Loucy (cell line): Measurements from ENCODE around the gene HUS1B.

Experiments
- H2AFZ ChIP-seq: fragments of 200-600 bp; sonication (generic); 2 replicates; pipeline ENCODE4 v1.6.0; 2016; ENCODE audit warnings: antibody characterized with exemption, mild to moderate bottlenecking, low read length, moderate library complexity
- H3F3A ChIP-seq: fragments of 200-600 bp; 2 replicates; pipeline ENCODE4 v1.6.0; 2016; ENCODE audit warnings: antibody characterized with exemption, low read depth, mild to moderate bottlenecking
- H3K27me3 ChIP-seq: fragments of 200-600 bp; sonication (generic); 2 replicates; pipeline ENCODE4 v1.6.1; 2014; ENCODE audit warnings: low read length, mild to moderate bottlenecking; ENCODE audit not compliant: insufficient read depth, poor library complexity, severe bottlenecking
- H3K36me3 ChIP-seq: fragments of 200-600 bp; sonication (generic); 2 replicates; pipeline ENCODE4 v1.6.1; 2016; ENCODE audit warnings: low read length; ENCODE audit not compliant: insufficient read depth
- H3K4me1 ChIP-seq: fragments of 200-600 bp; sonication (generic); 2 replicates; pipeline ENCODE4 v1.5.1; 2014; ENCODE audit warnings: low read length, mild to moderate bottlenecking; ENCODE audit not compliant: insufficient read depth, poor library complexity, severe bottlenecking
- H3K4me2 ChIP-seq: fragments of 200-600 bp; sonication (generic); 2 replicates; pipeline ENCODE4 v1.6.0; 2014; ENCODE audit warnings: antibody characterized with exemption, low read length, low read depth, mild to moderate bottlenecking; ENCODE audit not compliant: poor library complexity, severe bottlenecking
- H3K4me3 ChIP-seq: fragments of 200-600 bp; sonication (generic); 2 replicates; pipeline ENCODE4 v1.5.1; 2014; ENCODE audit warnings: low read length, mild to moderate bottlenecking, mixed read lengths; ENCODE audit not compliant: poor library complexity, severe bottlenecking
- H3K79me2 ChIP-seq: fragments of 200-600 bp; sonication (generic); 2 replicates; pipeline ENCODE4 v1.6.1; 2014; ENCODE audit warnings: low read length; ENCODE audit not compliant: insufficient read depth
- H3K9ac ChIP-seq: fragments of 200-600 bp; sonication (generic); 2 replicates; pipeline ENCODE4 v1.6.0; 2014; ENCODE audit warnings: mild to moderate bottlenecking, low read depth, low read length, moderate library complexity; ENCODE audit not compliant: poor library complexity, severe bottlenecking
- H3K9me2 ChIP-seq: fragments of 200-600 bp; sonication (generic); replicated peaks from 2 replicates; pipeline ENCODE4 v1.6.1; 2016; ENCODE audit warnings: low read depth, low read length, mixed read lengths
- H3K9me3 ChIP-seq: fragments of 200-600 bp; sonication (generic); 2 replicates; pipeline ENCODE4 v1.6.1; 2014; ENCODE audit warnings: mild to moderate bottlenecking, antibody characterized with exemption, low read length, low read depth; ENCODE audit not compliant: insufficient read depth
- H4K20me1 ChIP-seq: fragments of 200-600 bp; sonication (generic); 2 replicates; pipeline ENCODE4 v1.6.0; 2014; ENCODE audit warnings: antibody characterized with exemption, low read length, mild to moderate bottlenecking; ENCODE audit not compliant: insufficient read depth, poor library complexity, severe bottlenecking
- CTCF ChIP-seq: fragments of 200-600 bp; sonication (generic); conservative IDR thresholded peaks from 2 replicates; pipeline ENCODE4 v1.5.1; 2014; ENCODE audit warnings: mild to moderate bottlenecking, antibody characterized with exemption, low read length
- EZH2phosphoT487 ChIP-seq: fragments of 200-600 bp; IDR thresholded peaks from 2 replicates; pipeline ENCODE4 v1.6.1; 2018; ENCODE audit warnings: antibody characterized with exemption, mild to moderate bottlenecking, moderate library complexity, borderline replicate concordance

HUS1B gene

GRCh38 chr6:641225-641985, 15.5 kb downstream of the HUS1B start:
- TF ChIP-seq CTCF (no peak), EZH2phosphoT487 (no peak)
- Histone ChIP-seq H3K4me1 (peaks cover 9% of the 10 kb centered on the region), H3F3A (no peaks in the 10 kb centered on the region), H3K9me2 (no peaks in the 10 kb centered on the region), H3K36me3 (peaks cover 7% of the 10 kb centered on the region; the same call in 1 of the 2 replicates), H3K4me2 (no peak overlapping the region), H3K4me3 (no peak overlapping the region), H3K27me3 (no peaks in the 10 kb centered on the region), H3K9ac (no peak overlapping the region), H4K20me1 (no peaks in the 10 kb centered on the region), H2AFZ (no peak overlapping the region), H3K79me2 (peaks cover 13% of the 10 kb centered on the region; the same call in 1 of the 2 replicates), H3K9me3 (no peaks in the 10 kb centered on the region)

- Histone ChIP-seq H3K27me3 (no peaks in the 10 kb centered on the region), H3K9ac (no peak overlapping the region), H3K9me3 (no peaks in the 10 kb centered on the region), H3K36me3 (peaks cover 16% of the 10 kb centered on the region; the same call in 1 of the 2 replicates), H2AFZ (no peak overlapping the region), H3K79me2 (peaks cover 11% of the 10 kb centered on the region; the same call in 1 of the 2 replicates), H3K4me3 (no peak overlapping the region), H3K9me2 (no peaks in the 10 kb centered on the region), H3K4me1 (no peaks in the 10 kb centered on the region), H4K20me1 (no peaks in the 10 kb centered on the region), H3F3A (no peaks in the 10 kb centered on the region), H3K4me2 (no peak overlapping the region)
- TF ChIP-seq CTCF (no peak), EZH2phosphoT487 (no peak)
These were observed 20.4 kb downstream of the HUS1B start for GRCh38 chr6:636488-636887.

- no peaks in the 10 kb centered on the region for H3K9me3 ChIP-seq
- H3K79me2 ChIP-seq = 0 out of 2 replicates have a peak, but pooled peaks cover 4% of the 10 kb centered on the region
- no peaks in the 10 kb centered on the region for H3K4me1 ChIP-seq
- H3K9me2 ChIP-seq = no peaks in the 10 kb centered on the region
- no peak overlapping the region for H2AFZ ChIP-seq
- no peaks in the 10 kb centered on the region for H3K27me3 ChIP-seq
- no peaks in the 10 kb centered on the region for H4K20me1 ChIP-seq
- TF ChIP-seq CTCF = no peak
- no peak for TF ChIP-seq EZH2phosphoT487
- no peak overlapping the region for H3K4me3 ChIP-seq
- H3K9ac ChIP-seq = no peak overlapping the region
- H3K4me2 ChIP-seq = no peak overlapping the region
- peaks cover 16% of the 10 kb centered on the region; the same call in 1 of the 2 replicates for H3K36me3 ChIP-seq
- no peaks in the 10 kb centered on the region for H3F3A ChIP-seq
These were observed 21.7 kb downstream of the HUS1B start for GRCh38 chr6:635233-635632.
